GM12892 (cell line): ENCODE measurements around the gene CRIM1.

Experiments used
- POLR2A ChIP-seq: IDR thresholded peaks from 2 replicates; pipeline ENCODE4 v1.6.1; 2011; ENCODE audit warnings: low read depth, low read length, control low read depth
- POLR2AphosphoS5 ChIP-seq: IDR thresholded peaks from 2 replicates; pipeline ENCODE4 v1.6.1; 2011; ENCODE audit warnings: low read depth, low read length, control low read depth

DNA sequence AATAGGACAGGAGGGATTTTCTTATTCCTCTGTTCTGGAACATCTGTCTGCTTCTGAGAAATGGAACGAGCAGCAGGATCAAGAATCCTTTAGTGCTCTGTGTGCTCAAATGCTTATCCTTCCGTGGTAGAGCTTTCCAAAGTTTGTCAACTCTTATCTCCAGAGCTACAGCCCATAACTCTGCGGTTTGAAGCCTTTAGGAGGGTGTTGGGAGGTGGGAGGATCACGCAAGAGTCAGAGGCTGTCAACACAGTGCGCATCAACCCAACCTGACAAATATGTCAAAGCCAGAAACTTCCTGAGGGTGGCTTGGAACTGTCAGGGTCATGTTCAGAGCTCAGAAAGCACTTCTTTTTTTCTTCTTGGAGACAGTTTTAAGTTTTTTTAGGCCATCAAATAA, 95.9 kb downstream of the CRIM1 start:
- TF ChIP-seq POLR2A, result no peak
- TF ChIP-seq POLR2AphosphoS5, result no peak
